ENCODE data around the gene CAMTA1.

- no peak for TF ChIP-seq CTCF (IDR thresholded peaks at IDR 0.05; ENCODE audit: borderline replicate concordance, extremely low read depth, low read length, poor library complexity, severe bottlenecking)
- TF ChIP-seq EZH2 (IDR thresholded peaks at IDR 0.05; ENCODE audit: borderline replicate concordance, low read depth, low read length, severe bottlenecking): no peak
Observed at GRCh38 chr1:6857831-6858230, 72.6 kb downstream of the CAMTA1 start.

Data from DND-41 (cell line).